GM19372 (cell line): ENCODE measurements around the gene TDO2.
"Not testable (repeated sequence)": the region's sequence is repeated elsewhere in the genome, so short reads cannot be mapped to it uniquely, and the experiment has no call there.

ENCODE experiments used
- ATAC-seq: cut with Tn5 transposase; IDR thresholded peaks from one replicate; pipeline ENCODE4 v1.9.1; 2021; ENCODE audit warnings: mild to moderate bottlenecking, low read depth, moderate library complexity; ENCODE audit not compliant: unreplicated experiment

The TDO2 gene

DNA sequence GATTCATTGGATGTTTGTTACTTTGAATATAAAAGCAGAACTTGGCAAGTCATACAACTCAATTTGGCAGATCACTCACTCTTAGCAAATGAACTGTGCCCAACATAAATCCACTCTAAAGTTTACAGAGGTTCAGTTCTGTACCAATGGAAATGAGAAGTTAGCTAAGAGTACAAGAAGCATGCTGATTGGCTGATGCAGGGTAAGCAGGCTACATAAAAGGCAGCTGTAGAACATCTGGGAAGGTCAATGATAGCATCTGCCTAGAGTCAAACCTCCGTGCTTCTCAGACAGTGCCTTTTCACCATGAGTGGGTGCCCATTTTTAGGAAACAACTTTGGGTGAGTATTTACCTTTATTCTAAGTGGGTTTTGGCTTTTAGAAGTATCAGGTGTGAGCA lies at the start of gene TDO2:
TSS of gene TDO2 (plus strand) at position 244 of the 400 bp plus-strand sequence. CDS start at position 307, 63 bp downstream.
- no peak for ATAC-seq

DNA sequence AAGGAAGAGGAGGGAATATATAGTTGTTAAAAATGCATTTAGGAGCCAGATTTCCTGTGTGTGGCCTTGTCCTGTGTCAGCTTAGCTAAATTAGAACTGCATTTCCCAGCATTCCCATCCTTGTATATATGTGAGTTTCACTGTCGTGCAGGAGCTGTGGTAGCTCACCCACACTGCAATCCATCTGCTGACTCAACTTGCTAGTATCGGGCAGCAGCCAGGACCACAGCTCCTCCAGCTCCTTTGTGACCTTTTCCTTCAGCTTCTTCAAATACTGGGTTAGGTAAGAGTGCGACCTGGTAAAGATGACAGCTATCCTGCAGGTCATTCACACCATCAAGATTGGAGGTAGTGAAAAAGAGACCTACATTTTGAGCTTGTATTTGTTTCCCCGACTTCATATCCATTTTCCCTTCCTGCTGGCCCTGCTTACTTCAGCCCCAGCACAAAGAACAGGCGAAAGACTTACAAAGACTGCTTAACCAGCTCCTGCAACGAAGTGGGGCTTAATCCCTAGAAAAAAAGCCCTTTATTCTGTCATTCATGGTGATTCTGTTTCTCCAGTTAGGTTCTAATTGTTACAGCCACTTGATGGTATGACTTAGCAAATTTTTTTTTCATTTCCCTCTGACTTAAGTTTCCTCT lies 48.8 kb upstream of the TDO2 start:
- ATAC-seq = no peak

DNA sequence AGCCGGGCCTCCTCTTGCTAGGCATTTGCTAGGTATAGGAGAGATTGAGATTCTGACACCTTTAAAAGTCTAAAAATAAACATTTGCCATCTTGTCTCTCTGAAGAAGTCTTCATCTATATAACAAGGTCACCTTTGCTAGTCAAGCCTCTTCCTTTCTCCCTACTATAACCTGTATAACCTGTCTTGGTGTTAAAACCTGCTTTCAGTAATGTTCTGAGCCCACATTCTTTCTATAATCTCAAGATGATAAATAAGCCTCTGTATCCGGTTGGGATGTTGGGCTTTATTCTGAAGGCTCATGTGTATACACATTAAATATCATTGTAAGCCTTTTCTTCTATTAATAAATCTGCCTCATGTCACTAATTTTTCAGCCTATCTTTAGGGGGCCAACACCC lies 47.6 kb upstream of the TDO2 start:
- no peak for ATAC-seq

GRCh38 chr4:155866177-155866576 lies 37.3 kb upstream of the TDO2 start, which contains the start of gene ASIC5:
Gene ASIC5, minus strand, starts transcription at chr4:155866277. Its CDS starts 51 bp downstream, at chr4:155866226.
- no peak for ATAC-seq

GRCh38 chr4:155875878-155876277 lies 27.6 kb upstream of the TDO2 start:
- no peak for ATAC-seq

- ATAC-seq = no peak
Observed at GRCh38 chr4:155877971-155878370, 25.5 kb upstream of the TDO2 start.

DNA sequence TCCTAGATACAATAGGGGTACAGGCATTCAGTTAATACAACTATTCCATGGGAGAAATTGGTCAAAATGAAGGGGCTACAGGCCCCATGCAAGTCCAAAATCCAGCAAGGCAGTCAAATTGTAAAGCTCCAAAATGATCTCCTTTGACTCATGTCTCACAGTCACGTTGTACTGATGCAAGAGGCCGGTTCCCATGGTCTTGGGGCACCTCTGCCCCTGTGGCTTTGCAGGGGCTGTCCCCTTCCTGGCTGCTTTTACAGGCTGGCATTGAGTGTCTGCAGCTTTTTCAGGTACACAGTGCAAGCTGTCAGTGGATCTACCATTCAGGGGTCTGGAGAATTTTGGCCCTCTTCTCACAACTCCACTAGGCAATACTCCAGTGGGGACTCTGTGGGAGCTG lies 24.9 kb upstream of the TDO2 start:
- ATAC-seq = no peak

DNA sequence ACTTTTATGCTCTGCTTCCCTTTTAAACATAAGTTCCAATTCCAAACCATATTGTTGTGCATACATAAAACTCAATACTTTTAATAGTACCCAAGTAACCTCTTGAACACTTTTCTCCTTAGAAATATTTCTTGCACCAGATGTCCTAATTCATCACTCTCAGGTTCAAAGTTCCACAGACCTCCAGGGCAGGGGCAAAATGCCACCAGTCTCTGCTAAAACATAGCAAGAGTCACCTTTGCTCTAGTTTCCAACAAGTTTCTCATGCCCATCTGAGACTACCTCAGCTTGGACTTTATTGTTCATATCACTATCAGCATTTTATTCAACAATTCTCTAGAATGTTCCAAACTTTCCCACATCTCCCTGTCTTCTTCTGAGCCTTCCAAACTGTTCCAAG lies 23.7 kb upstream of the TDO2 start:
- ATAC-seq = no peak

DNA sequence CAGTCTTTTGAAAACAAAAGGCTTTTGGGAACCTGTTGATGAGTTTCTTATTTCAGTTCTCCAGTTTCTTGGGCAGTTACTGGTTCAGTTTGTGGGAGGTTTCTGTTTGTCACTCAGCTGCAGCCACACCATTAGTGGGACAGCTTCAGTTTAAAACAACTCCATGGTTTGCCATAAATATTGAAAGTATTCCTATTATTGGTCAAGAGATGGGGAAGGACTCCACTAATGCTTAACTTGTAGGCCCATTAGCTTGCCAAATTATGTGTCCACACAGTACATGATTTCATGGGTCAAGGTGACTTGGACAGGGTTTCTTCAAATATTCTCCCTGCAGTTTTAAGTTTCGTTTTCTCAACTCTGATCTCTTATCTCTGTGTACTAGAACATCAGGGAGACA lies 21.9 kb upstream of the TDO2 start:
- no peak for ATAC-seq

DNA sequence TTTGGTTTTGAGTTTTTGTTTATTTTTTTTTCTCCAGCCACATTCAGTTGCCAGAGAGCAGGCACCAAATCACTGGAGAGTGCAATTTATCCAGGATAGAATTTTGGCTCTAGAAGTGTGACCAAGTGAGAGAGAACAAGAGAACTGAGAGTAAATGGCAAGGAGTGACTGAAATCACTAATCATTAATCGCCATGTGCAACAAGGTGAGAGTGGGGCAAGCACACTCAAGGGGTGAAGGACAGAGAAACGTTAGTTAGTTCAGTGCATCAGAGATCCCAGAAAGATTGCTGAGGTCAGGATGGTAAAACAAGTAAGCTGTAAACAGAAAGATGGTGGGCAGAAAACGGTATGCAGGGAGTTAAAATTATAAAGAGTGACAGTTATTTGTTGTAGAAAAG lies 19.6 kb upstream of the TDO2 start:
- ATAC-seq = no peak

DNA sequence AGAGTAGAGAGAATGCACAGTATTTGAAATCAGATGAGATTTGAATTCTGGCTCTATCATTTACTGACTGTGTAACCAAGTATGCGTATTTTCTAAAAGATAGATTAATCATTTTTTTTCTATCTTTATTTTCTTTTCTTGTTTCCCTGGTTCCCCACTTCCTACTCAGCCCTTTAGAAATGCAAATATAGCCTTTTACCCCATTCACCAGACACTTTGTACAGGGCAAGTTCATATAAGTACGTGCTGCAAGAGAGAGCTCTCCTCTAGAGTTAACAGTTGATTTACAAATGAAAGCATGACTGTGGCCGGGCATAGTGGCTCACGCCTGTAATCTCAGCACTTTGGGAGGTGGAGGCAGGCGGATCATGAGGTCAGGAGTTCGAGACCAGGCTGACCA lies 17.8 kb upstream of the TDO2 start:
- no peak for ATAC-seq

DNA sequence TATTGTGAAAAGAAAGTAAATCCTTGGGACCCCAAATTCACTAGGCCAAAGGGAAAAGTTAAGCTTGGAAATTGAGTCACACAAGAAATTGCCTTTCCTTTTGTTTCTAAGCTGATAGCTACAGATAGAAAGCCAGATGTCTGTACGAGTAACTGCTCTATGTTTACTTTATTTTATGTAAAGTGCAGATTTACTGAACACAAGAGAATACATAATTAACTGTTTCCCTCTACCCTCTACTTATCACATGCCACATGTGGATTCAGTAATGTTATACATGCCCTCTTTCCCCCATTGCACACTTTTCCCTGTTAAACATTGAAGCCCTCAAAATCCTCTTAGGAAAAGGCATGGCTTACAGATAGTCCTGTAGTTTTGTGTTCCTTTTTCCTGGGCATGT lies 16.5 kb upstream of the TDO2 start:
- no peak for ATAC-seq

- ATAC-seq = no peak
Observed at GRCh38 chr4:155887847-155888570, 15.5 kb upstream of the TDO2 start.

- no peak for ATAC-seq
Observed at GRCh38 chr4:155889031-155889793, 14.3 kb upstream of the TDO2 start.

DNA sequence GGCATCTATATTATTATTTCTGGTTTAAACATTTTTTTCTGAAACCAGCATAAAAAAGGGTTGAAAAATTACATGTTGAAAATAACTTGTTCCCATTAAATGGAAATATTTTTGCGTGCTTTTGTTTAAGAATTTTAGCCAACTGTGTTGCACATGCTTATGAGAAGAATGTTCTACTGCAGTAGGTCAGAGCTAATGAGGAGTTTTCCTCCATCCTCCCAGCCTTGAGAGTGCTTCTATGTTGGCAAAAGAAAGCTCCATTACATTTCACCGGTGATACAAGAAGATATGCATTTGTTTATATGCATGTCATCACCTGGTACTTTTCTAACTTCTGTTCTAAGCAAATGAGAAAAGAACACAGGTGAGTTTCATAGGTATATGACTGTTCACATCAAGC lies 13.6 kb upstream of the TDO2 start:
- ATAC-seq = no peak

- no peak for ATAC-seq
Observed at GRCh38 chr4:155891058-155891457, 12.4 kb upstream of the TDO2 start.

GRCh38 chr4:155898371-155898770 lies 5.1 kb upstream of the TDO2 start:
- not testable (repeated sequence) for ATAC-seq

- no peak for ATAC-seq
Observed at GRCh38 chr4:155899891-155900290, 3.6 kb upstream of the TDO2 start.

GRCh38 chr4:155900381-155900780 lies 3.1 kb upstream of the TDO2 start:
- ATAC-seq = no peak

DNA sequence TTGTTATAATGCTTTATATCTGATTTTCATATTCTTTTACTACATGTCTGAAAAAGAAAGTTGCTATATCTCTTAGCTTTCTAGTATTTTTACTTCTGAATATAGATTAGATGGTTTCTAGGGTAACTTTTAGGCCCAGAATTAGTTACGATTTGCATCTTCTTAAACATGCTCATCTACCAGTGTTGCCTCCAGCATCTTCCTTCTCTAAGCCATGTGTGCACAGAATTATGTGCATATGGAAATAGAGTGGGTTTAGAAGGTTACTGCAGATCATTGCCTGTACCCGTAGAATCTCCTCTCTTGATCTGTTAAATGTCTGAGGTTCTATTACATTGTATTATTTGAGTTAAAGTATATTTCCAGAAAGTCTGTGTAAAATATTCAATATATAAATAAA lies 2.5 kb upstream of the TDO2 start:
- ATAC-seq = no peak

- no peak for ATAC-seq
Observed at GRCh38 chr4:155904331-155904730, 835 bp downstream of the TDO2 start.
